ENCODE results near the gene C6orf52.
A peak's percentile ranks its signal among the peaks of the same experiment; 100 is the strongest.

Gene C6orf52

GRCh38 chr6:10719964-10720264 lies 25.5 kb upstream of the C6orf52 start:
- ChIA-PET POLR2A (no interaction called here), CTCF (interaction anchor here (1.2 kb wide), 2 partner anchors 82 to 210 kb away, joined by 3 to 5 read pairs; no protein-coding TSS in a partner anchor)
- TF ChIP-seq CTCF (IDR thresholded peaks at IDR 0.05; ENCODE audit: insufficient read depth, low read length, missing control alignments) = no peak
- peak overlapping the region; percentile 61 for H3K4me3 ChIP-seq (ENCODE audit: low read depth, low read length)
- no peak for DNase-seq (ENCODE audit: low read depth, low spot score)

- no peak for TF ChIP-seq CTCF (IDR thresholded peaks at IDR 0.05; ENCODE audit: insufficient read depth, low read length, missing control alignments)
Measured at GRCh38 chr6:10719296-10719963, 25.0 kb upstream of the C6orf52 start.

GRCh38 chr6:10713962-10714361 lies 19.5 kb upstream of the C6orf52 start:
- no peak for TF ChIP-seq CTCF (IDR thresholded peaks at IDR 0.05; ENCODE audit: insufficient read depth, low read length, missing control alignments)
- ChIA-PET POLR2A (no interaction called here), CTCF (no interaction called here)
- no peak overlapping the region for H3K4me3 ChIP-seq (ENCODE audit: low read depth, low read length)
- DNase-seq (ENCODE audit: low read depth, low spot score) = no peak

More at GRCh38 chr6:10719296-10719963, 25.0 kb upstream of the C6orf52 start:
- POLR2A ChIA-PET = interaction anchor here (1.2 kb wide), 1 partner anchor 8 kb away, joined by 3 read pairs; no protein-coding TSS in a partner anchor
- CTCF ChIA-PET = interaction anchor here (1.2 to 1.3 kb wide), 3 partner anchors 83 to 241 kb away, joined by 3 to 5 read pairs (median 3); no protein-coding TSS in a partner anchor
- DNase-seq (ENCODE audit: low read depth, low spot score) = no peak
- no peak overlapping the region; the same call in 1 of the 2 replicates for H3K4me3 ChIP-seq (ENCODE audit: low read depth, low read length)

GRCh38 chr6:10696655-10697054 lies 2.2 kb upstream of the C6orf52 start:
- TF ChIP-seq CTCF (IDR thresholded peaks at IDR 0.05; ENCODE audit: insufficient read depth, low read length, missing control alignments) = no peak
- POLR2A ChIA-PET = no interaction called here
- H3K4me3 ChIP-seq (ENCODE audit: low read depth, low read length) = no peak overlapping the region
- CTCF ChIA-PET = no interaction called here
- no peak for DNase-seq (ENCODE audit: low read depth, low spot score)

- TF ChIP-seq CTCF (IDR thresholded peaks at IDR 0.05; ENCODE audit: insufficient read depth, low read length, missing control alignments) = no peak
- peak overlapping the region; percentile 99 for H3K4me3 ChIP-seq (ENCODE audit: low read depth, low read length)
- ChIA-PET POLR2A (interaction anchor here (0.6 to 1.8 kb wide), 6 partner anchors 26 to 355 kb away, joined by 3 to 20 read pairs (median 4); partner anchors contain the start of gene TMEM14C), CTCF (interaction anchor here (1.0 to 1.1 kb wide), 2 partner anchors 29 to 256 kb away, joined by 3 to 4 read pairs; no protein-coding TSS in a partner anchor)
- DNase-seq (ENCODE audit: low read depth, low spot score) = no peak
Measured at GRCh38 chr6:10695086-10695657, 756 bp upstream of the C6orf52 start.

- ChIA-PET POLR2A (no interaction called here), CTCF (interaction anchor here (1.0 kb wide), 1 partner anchor 262 kb away, joined by 3 read pairs; no protein-coding TSS in a partner anchor)
- peak overlapping the region; percentile 99 for H3K4me3 ChIP-seq (ENCODE audit: low read depth, low read length)
- TF ChIP-seq CTCF (IDR thresholded peaks at IDR 0.05; ENCODE audit: insufficient read depth, low read length, missing control alignments) = no peak
- no peak for DNase-seq (ENCODE audit: low read depth, low spot score)
Measured at GRCh38 chr6:10692965-10693538, 1.4 kb downstream of the C6orf52 start.
